Measurements from ENCODE around the gene IL18BP.

- TF ChIP-seq POLR2A (IDR thresholded peaks at IDR 0.05), result no peak
- TF ChIP-seq CTCF (IDR thresholded peaks at IDR 0.05), result no peak
Observed at GRCh38 chr11:72005347-72006260, 6.9 kb downstream of the IL18BP start.

Measured in prostate gland (tissue), 2 donors.